ENCODE data around the gene TLE2. TPM values are rescaled to one million over a fixed set of nuclear protein-coding genes. Genes with fewer than 3 reads are reported as not detected.
A peak's percentile ranks its signal among the peaks of the same experiment; 100 is the strongest.
"Not testable (repeated sequence)": the region's sequence is repeated elsewhere in the genome, so short reads cannot be mapped to it uniquely, and the experiment has no call there.

Gene TLE2
- total RNA-seq, 1 donor from 2014 or later = 53.2 TPM

- H3K9me3 ChIP-seq (replicated peaks) = no peaks in the 10 kb centered on the region
- TF ChIP-seq CTCF (IDR thresholded peaks at IDR 0.05; ENCODE audit: borderline replicate concordance) = no peak
- H3K36me3 ChIP-seq = no peaks in the 10 kb centered on the region
- H3K27me3 ChIP-seq (ENCODE audit: low read depth) = no peaks in the 10 kb centered on the region
- intact Hi-C loops (cut with micrococcal nuclease) = no loop called here
- DNase-seq = no peak
- H3K27ac ChIP-seq (replicated peaks) = peak overlapping the region; percentile 2
- no peak overlapping the region for H3K4me3 ChIP-seq
- H3K4me1 ChIP-seq = peaks cover 9% of the 10 kb centered on the region
Measured at GRCh38 chr19:3041761-3042620, 12.9 kb upstream of the TLE2 start.

GRCh38 chr19:3041327-3041726, 12.2 kb upstream of the TLE2 start:
- no peak for TF ChIP-seq CTCF (IDR thresholded peaks at IDR 0.05; ENCODE audit: borderline replicate concordance)
- Histone ChIP-seq H3K36me3 (no peaks in the 10 kb centered on the region), H3K4me3 (no peak overlapping the region), H3K27ac (replicated peaks) (no peak overlapping the region), H3K27me3 (ENCODE audit: low read depth) (no peaks in the 10 kb centered on the region), H3K9me3 (replicated peaks) (no peaks in the 10 kb centered on the region), H3K4me1 (peaks cover 15% of the 10 kb centered on the region)
- no peak for DNase-seq
- intact Hi-C loops (cut with micrococcal nuclease) = no loop called here

DNA sequence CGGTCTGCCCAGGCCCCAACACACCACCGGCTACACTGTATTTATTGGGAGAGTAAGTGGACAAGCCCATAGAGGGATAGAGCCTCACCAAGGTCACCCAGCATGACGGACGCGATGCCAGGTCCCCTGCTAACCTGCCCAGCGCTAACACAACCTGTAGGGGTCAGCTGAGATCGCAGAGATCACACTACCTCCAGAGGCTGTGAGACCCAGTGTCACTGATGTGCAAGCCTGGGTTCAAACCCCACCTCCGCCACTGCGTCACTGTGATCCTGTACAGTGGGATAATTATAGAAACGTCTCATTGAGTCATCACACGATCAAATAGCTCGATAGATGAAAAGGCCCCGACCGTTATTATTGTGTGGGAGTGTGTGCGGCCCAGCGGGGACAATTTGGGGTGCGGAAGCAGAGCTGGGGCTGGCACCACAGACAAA, 10.6 kb upstream of the TLE2 start:
- no peak overlapping the region for H3K27ac ChIP-seq (replicated peaks)
- H3K4me3 ChIP-seq = no peak overlapping the region
- H3K4me1 ChIP-seq = peaks cover 26% of the 10 kb centered on the region
- DNase-seq = no peak
- no peaks in the 10 kb centered on the region for H3K36me3 ChIP-seq
- no peaks in the 10 kb centered on the region for H3K9me3 ChIP-seq (replicated peaks)
- intact Hi-C loops (cut with micrococcal nuclease) = no loop called here
- TF ChIP-seq CTCF (IDR thresholded peaks at IDR 0.05; ENCODE audit: borderline replicate concordance) = no peak
- H3K27me3 ChIP-seq (ENCODE audit: low read depth) = no peaks in the 10 kb centered on the region

GRCh38 chr19:3039125-3039524, 10.0 kb upstream of the TLE2 start:
- no peak for DNase-seq
- Histone ChIP-seq H3K4me3 (no peak overlapping the region), H3K27me3 (ENCODE audit: low read depth) (no peaks in the 10 kb centered on the region), H3K36me3 (no peaks in the 10 kb centered on the region), H3K9me3 (replicated peaks) (no peaks in the 10 kb centered on the region), H3K27ac (replicated peaks) (no peak overlapping the region), H3K4me1 (peaks cover 32% of the 10 kb centered on the region)
- TF ChIP-seq CTCF (IDR thresholded peaks at IDR 0.05; ENCODE audit: borderline replicate concordance) = no peak
- intact Hi-C loops (cut with micrococcal nuclease) = no loop called here

- TF ChIP-seq CTCF (IDR thresholded peaks at IDR 0.05; ENCODE audit: borderline replicate concordance) = no peak
- no peaks in the 10 kb centered on the region for H3K9me3 ChIP-seq (replicated peaks)
- H3K36me3 ChIP-seq = no peaks in the 10 kb centered on the region
- intact Hi-C loops (cut with micrococcal nuclease) = no loop called here
- no peak overlapping the region for H3K27ac ChIP-seq (replicated peaks)
- peaks cover 32% of the 10 kb centered on the region for H3K4me1 ChIP-seq
- H3K27me3 ChIP-seq (ENCODE audit: low read depth) = no peaks in the 10 kb centered on the region
- H3K4me3 ChIP-seq = no peak overlapping the region
- no peak for DNase-seq
Measured at GRCh38 chr19:3038214-3038613, 9.1 kb upstream of the TLE2 start.

DNA sequence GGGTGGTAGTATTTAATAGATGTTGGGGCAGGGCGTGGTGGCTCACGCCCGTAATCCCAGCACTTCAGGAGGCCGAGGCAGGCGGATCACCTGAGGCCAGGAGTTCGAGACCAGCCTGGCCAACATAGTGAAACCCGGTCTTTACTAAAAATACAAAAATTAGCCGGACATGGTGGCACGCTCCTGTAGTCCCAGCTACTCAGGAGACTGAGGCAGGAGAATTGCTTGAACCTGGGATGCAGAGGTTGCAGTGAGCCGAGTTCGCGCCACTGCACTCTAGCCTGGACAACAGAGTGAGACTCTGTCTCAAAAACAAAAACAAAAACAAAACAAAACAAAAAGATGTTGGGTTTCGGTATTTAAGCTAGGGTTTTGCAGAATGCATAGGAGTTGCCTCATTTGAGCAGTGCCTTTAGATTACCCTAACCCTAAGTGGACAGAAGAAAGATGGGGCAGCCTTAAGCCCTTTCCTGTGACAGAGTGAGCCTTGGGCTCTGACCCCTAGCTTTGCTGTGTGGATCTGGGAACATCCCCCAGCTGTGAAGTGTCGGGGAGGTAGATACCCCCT, 8.0 kb upstream of the TLE2 start:
- Histone ChIP-seq H3K4me1 (peaks cover 29% of the 10 kb centered on the region), H3K27ac (replicated peaks) (peak overlapping the region; percentile 96), H3K4me3 (peak overlapping the region; percentile 72)
- DNase-seq; H3K9me3 ChIP-seq (replicated peaks); intact Hi-C loops (cut with micrococcal nuclease); H3K36me3 ChIP-seq; H3K27me3 ChIP-seq (ENCODE audit: low read depth): not testable (repeated sequence)

Measured in left ventricle myocardium inferior (tissue), 1 donor.